HFF-Myc (cell line): ENCODE measurements around the gene P2RX4.
"Not testable (repeated sequence)": the region's sequence is repeated elsewhere in the genome, so short reads cannot be mapped to it uniquely, and the experiment has no call there.

Experiments
- DNase-seq: peaks from one replicate; pipeline ENCODE4 v3.0.0-alpha.2; 2011; ENCODE audit warnings: low read depth; ENCODE audit errors: extremely low read depth
- H3K4me3 ChIP-seq: replicated peaks from 2 replicates; pipeline ENCODE4 v1.5.1; 2011; ENCODE audit warnings: low read depth, mild to moderate bottlenecking, control low read depth, low read length
- TF ChIP-seq, protein P1 (sequence below): IDR thresholded peaks from 2 replicates; pipeline ENCODE4 v1.5.1; 2012; ENCODE audit warnings: mild to moderate bottlenecking, low read depth, low read length, control low read depth; ENCODE audit errors: missing control alignments

P2RX4 gene

DNA sequence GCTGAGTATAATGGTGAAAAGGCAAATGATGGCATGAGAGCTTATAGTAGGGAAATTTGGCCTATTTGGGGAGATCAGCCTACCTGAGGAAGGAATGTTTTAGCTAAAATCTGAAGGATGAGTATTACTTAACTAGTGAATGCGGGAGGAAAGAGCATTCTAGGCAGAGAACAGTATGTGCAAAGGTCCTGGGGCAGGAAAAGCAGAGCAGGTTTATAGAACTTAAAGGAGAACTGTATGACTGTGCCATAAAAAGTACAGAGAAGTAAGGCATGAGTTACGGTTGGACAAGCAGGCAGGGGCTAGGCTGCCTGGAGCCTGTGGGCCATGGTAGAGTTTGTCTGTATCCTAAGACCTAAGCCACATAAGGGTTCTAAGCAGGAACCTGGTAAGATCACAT lies 21.7 kb upstream of the P2RX4 start:
- TF ChIP-seq, protein P1, sequence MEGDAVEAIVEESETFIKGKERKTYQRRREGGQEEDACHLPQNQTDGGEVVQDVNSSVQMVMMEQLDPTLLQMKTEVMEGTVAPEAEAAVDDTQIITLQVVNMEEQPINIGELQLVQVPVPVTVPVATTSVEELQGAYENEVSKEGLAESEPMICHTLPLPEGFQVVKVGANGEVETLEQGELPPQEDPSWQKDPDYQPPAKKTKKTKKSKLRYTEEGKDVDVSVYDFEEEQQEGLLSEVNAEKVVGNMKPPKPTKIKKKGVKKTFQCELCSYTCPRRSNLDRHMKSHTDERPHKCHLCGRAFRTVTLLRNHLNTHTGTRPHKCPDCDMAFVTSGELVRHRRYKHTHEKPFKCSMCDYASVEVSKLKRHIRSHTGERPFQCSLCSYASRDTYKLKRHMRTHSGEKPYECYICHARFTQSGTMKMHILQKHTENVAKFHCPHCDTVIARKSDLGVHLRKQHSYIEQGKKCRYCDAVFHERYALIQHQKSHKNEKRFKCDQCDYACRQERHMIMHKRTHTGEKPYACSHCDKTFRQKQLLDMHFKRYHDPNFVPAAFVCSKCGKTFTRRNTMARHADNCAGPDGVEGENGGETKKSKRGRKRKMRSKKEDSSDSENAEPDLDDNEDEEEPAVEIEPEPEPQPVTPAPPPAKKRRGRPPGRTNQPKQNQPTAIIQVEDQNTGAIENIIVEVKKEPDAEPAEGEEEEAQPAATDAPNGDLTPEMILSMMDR = no peak
- no peak overlapping the region for H3K4me3 ChIP-seq
- no peak for DNase-seq

DNA sequence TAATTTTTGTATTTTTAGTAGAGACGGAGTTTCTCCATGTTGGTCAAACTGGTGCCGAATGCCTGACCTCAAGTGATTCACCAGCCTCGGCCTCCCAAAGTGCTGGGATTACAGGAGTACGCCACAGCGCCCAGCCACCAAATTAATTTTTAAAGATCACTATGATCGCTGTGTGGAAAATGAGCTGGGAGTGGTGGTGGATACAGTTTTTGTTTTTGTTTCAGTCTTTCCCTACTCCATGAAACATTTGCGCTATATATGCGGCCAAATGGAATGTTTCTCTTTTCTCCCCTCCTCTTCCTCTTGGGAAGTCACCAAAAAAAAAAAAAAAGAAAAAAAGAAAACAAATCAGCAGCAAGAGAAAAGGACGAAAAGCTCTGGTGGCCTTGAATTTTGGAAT lies 20.8 kb upstream of the P2RX4 start:
- TF ChIP-seq, protein P1 = no peak
- no peak for DNase-seq
- no peak overlapping the region for H3K4me3 ChIP-seq

DNA sequence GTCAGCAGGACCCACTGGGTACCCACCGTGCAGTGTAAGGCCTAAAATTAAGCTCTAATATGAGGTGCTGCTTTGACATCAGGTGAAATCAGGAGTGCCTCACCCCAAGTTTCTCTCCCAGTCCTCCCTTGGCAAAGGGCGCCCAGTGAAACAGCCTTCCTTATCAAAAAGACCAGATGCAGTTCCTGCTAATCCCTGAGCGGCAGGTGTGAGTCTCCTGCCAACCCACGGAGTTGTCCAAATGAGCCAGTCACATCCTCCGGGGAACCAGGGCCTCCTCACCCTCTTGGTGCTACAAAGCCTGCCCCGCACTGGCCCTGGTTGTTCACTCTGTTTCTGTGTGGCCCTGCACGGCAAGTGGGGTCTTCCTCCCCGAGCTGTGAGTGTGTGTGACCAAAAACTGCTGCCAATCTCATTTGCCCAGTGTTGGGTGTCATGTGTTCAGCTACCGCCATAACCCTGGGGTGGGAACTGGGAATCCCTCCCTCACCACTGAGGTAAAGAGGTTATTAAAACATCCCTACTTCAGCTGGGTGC lies 20.2 kb upstream of the P2RX4 start:
- TF ChIP-seq, protein P1 = no peak
- no peak overlapping the region for H3K4me3 ChIP-seq
- no peak for DNase-seq

DNA sequence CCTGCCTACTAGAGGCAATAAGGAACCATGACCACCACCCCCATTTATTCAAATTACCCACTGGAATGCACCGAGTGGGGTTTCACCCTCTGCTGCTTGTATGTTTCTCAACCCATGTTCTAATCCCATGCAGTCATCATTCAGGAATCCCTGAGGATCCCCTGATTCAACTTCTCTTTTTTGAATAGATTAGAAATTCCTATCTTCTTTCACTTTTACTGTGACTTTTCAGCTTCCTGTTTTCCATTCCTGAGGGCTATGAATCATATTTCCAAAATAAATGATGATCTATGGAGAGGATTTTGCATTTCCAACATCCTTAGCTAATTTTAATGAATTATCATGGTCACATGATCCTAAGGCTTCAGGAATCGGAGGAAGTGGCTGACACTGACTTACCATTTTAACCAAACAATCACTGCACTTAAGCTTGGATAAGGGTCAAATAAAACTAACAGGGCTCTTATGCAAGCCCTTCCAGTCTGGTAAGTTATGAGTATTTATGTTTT lies 19.4 kb upstream of the P2RX4 start:
- TF ChIP-seq, protein P1 = no peak
- DNase-seq = peak; percentile 52
- H3K4me3 ChIP-seq = no peak overlapping the region

DNA sequence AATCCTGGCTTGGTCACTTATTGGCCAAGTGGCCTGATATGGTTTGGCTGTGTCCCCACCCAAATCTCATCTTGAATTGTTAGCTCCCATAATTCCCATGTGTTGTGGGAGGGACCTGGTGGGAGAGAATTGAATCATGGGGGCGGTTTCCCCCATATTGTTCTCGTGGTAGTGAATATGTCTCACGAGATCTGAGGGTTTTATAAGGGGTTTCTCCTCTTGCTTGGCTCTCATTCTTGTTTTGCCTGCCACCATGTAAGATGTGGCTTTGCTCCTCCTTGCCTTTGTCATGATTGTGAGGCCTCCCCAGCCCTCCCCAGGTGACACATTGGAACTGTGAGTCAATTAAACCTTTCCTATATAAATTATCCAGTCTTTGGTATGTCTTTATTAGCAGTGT lies 18.8 kb upstream of the P2RX4 start:
- TF ChIP-seq, protein P1 = no peak
- no peak for DNase-seq
- H3K4me3 ChIP-seq = no peak overlapping the region

DNA sequence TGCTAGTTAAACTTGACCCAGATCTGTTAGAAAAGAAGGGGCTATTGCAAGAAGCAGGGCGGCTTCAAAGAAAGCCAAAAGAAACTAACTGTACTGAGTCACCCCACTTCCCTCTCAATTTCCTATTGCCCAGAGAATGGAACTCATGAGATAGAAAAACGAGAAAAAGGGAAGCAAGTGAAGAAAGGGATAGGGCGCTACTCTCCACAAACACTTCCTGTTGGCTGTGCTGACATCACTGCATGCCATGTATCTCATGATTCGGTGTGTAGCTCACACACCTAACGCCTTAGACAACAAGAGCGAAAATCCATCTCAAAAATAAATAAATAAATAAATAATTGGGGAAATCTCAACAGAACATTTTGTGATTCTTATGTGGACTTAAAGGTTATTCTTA lies 13.0 kb upstream of the P2RX4 start:
- no peak for DNase-seq
- H3K4me3 ChIP-seq = no peak overlapping the region

DNA sequence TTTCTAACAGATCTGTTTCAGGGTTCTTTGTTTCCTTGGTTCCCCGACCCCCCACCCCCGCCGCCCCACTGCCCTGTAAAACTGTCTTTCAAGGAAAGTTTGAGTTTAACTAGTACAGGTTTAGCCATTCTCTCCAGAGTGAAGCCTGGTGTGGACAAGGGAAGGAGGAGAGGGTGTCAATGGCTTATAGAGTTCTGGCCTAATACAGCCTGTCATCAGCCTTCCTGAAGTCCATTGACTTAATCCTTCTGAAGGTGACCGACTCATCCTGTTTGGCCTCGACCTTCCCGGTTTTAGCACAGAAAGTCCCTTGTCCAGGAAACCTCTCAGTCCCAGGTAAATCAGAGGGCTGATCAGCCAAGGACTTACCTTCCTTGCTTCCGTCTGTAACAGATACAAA lies 11.0 kb upstream of the P2RX4 start:
- TF ChIP-seq, protein P1 = no peak
- no peak overlapping the region for H3K4me3 ChIP-seq

More for the DNA sequence above, 13.0 kb upstream of the P2RX4 start:
- TF ChIP-seq, protein P1 = no peak

DNA sequence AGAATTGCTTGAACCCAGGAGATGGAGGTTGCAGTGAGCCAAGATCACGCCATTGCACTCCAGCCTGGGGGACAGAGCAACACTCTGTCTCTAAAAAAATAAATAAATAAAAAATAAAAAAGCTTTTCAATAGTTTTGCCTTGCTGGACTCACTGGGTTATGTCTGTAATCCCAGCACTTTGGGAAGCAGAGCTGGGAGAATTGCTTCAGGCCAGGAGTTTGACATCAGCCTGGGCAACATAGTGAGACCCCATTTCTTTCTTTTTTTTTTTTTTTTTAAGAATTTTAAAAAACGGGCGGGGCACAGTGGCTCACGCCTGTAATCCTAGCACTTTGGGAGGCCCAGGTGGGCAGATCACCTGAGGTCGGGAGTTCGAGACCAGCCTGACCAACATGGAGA lies 8.8 kb upstream of the P2RX4 start:
- DNase-seq, H3K4me3 ChIP-seq: not testable (repeated sequence)

More for the DNA sequence above, 11.0 kb upstream of the P2RX4 start:
- no peak for DNase-seq
